ENCODE results near the gene HES1.

DNA sequence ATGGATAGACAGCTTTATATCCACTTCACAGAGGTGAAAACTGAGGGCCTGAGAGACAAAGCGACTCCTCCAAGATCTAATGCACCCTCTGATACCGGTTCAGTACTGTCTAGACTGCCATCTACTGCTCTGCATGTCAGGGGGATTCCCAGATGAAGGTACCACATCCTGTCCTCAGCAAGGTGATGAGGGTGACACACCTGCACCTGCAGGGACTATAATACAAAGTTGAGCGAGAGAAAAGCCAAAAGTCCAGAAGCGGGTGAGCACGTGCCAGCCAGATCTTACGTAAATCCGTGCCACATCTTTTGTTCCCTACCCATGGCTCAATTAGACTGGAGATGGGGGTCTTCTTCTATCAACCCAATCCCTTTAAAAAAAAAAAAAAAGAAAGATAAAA lies 32.4 kb upstream of the HES1 start:
- no peak for TF ChIP-seq POLR2AphosphoS5 (IDR thresholded peaks at IDR 0.05; ENCODE audit: low read depth, low read length)
- no peak for TF ChIP-seq TAF1 (IDR thresholded peaks at IDR 0.05; ENCODE audit: borderline replicate concordance, insufficient read depth, low read length)
- TF ChIP-seq, protein P1, sequence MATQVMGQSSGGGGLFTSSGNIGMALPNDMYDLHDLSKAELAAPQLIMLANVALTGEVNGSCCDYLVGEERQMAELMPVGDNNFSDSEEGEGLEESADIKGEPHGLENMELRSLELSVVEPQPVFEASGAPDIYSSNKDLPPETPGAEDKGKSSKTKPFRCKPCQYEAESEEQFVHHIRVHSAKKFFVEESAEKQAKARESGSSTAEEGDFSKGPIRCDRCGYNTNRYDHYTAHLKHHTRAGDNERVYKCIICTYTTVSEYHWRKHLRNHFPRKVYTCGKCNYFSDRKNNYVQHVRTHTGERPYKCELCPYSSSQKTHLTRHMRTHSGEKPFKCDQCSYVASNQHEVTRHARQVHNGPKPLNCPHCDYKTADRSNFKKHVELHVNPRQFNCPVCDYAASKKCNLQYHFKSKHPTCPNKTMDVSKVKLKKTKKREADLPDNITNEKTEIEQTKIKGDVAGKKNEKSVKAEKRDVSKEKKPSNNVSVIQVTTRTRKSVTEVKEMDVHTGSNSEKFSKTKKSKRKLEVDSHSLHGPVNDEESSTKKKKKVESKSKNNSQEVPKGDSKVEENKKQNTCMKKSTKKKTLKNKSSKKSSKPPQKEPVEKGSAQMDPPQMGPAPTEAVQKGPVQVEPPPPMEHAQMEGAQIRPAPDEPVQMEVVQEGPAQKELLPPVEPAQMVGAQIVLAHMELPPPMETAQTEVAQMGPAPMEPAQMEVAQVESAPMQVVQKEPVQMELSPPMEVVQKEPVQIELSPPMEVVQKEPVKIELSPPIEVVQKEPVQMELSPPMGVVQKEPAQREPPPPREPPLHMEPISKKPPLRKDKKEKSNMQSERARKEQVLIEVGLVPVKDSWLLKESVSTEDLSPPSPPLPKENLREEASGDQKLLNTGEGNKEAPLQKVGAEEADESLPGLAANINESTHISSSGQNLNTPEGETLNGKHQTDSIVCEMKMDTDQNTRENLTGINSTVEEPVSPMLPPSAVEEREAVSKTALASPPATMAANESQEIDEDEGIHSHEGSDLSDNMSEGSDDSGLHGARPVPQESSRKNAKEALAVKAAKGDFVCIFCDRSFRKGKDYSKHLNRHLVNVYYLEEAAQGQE (IDR thresholded peaks at IDR 0.05; ENCODE audit: insufficient read depth in 1 of 2, low read depth in 2 of 2, low read length in 2 of 2): no peak
- no peak for TF ChIP-seq SIN3A (IDR thresholded peaks at IDR 0.05; ENCODE audit: borderline replicate concordance, insufficient read depth, low read length)
- TF ChIP-seq FOXP2 (optimal IDR thresholded peaks at IDR 0.05; ENCODE audit: borderline replicate concordance, extremely low read depth, extremely low read length, insufficient read depth): no peak
